Upper lobe of right lung (tissue), 1 donor: ENCODE results near the gene GRID1. TPM values are rescaled to one million over a fixed set of nuclear protein-coding genes. Genes with fewer than 3 reads are reported as not detected.
A peak's percentile ranks its signal among the peaks of the same experiment; 100 is the strongest.

Source experiments
- ATAC-seq: fragments of 200-7000 bp; cut with Tn5 transposase; one replicate; pipeline ENCODE4 v1.9.1; 2020; ENCODE audit warnings: mild to moderate bottlenecking, moderate library complexity
- DNase-seq: peaks from one replicate; pipeline ENCODE4 v3.0.0-alpha.2; 2020
- H3K27ac ChIP-seq: fragments of 200-600 bp; one replicate; pipeline ENCODE4 v1.8.0; 2022
- H3K27me3 ChIP-seq: fragments of 200-600 bp; one replicate; pipeline ENCODE4 v1.8.0; 2022; ENCODE audit warnings: mild to moderate bottlenecking
- H3K36me3 ChIP-seq: fragments of 200-600 bp; one replicate; pipeline ENCODE4 v1.8.0; 2022
- H3K4me1 ChIP-seq: fragments of 200-600 bp; one replicate; pipeline ENCODE4 v1.8.0; 2022
- H3K4me3 ChIP-seq: fragments of 200-600 bp; one replicate; pipeline ENCODE4 v1.8.0; 2022; ENCODE audit warnings: mild to moderate bottlenecking
- H3K9me3 ChIP-seq: fragments of 200-600 bp; one replicate; pipeline ENCODE4 v1.8.0; 2022
- intact Hi-C: fragments of 100-400 bp; cut with DNase I; formaldehyde crosslinking; loops from one replicate; pipeline ENCODE4 v1.11.0; 2022
- total RNA-seq: library from RNA; stranded (reverse); fragmentation: NEBNext Ultra II Directional; extraction: Animal tissue kit (Norgen Biotek cat#: 25700); gene quantifications from one replicate; pipeline ENCODE4 v1.2.1, GENCODE V29; 2021
- TF ChIP-seq, protein P1 (sequence below): fragments of 200-600 bp; IDR thresholded peaks from one replicate; pipeline ENCODE4 v1.8.0; 2022; ENCODE audit warnings: antibody characterized with exemption
- donor health status: DM: no; HTN: yes; CAD: no; lungs with severe emphysema.

Gene GRID1
- total RNA-seq, 1 donor from 2014 or later = 3.0 TPM

DNA sequence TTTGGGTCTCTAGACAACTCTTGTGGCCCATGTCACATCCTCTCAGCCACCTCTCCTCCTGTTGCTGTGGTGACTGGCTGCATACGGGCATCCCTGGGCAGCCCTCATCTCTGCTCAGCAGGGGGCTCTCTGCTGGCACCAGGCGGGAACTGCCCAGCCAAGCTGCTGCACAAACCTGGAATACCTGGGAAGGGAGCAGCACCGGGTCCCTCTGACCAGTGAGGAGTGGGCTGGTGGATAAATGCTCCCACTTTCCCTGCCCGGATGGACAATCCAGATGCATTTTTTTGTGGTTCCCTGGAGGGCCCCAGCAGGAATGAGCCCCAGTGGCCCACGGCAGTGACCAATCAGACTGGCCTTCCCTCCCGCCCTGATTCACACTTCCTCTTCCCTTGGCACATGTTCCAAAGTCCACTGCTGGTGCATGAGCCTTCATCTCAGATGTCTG, 21.9 kb downstream of the GRID1 start:
- DNase-seq = peak; percentile 55
- no peak overlapping the region for H3K4me3 ChIP-seq
- intact Hi-C loops = no loop called here
- ATAC-seq = no peak
- H3K4me1 ChIP-seq = no peaks in the 10 kb centered on the region
- no peaks in the 10 kb centered on the region for H3K36me3 ChIP-seq
- no peak overlapping the region for H3K27ac ChIP-seq
- no peaks in the 10 kb centered on the region for H3K9me3 ChIP-seq
- TF ChIP-seq, protein P1, sequence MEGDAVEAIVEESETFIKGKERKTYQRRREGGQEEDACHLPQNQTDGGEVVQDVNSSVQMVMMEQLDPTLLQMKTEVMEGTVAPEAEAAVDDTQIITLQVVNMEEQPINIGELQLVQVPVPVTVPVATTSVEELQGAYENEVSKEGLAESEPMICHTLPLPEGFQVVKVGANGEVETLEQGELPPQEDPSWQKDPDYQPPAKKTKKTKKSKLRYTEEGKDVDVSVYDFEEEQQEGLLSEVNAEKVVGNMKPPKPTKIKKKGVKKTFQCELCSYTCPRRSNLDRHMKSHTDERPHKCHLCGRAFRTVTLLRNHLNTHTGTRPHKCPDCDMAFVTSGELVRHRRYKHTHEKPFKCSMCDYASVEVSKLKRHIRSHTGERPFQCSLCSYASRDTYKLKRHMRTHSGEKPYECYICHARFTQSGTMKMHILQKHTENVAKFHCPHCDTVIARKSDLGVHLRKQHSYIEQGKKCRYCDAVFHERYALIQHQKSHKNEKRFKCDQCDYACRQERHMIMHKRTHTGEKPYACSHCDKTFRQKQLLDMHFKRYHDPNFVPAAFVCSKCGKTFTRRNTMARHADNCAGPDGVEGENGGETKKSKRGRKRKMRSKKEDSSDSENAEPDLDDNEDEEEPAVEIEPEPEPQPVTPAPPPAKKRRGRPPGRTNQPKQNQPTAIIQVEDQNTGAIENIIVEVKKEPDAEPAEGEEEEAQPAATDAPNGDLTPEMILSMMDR = no peak
- no peaks in the 10 kb centered on the region for H3K27me3 ChIP-seq

DNA sequence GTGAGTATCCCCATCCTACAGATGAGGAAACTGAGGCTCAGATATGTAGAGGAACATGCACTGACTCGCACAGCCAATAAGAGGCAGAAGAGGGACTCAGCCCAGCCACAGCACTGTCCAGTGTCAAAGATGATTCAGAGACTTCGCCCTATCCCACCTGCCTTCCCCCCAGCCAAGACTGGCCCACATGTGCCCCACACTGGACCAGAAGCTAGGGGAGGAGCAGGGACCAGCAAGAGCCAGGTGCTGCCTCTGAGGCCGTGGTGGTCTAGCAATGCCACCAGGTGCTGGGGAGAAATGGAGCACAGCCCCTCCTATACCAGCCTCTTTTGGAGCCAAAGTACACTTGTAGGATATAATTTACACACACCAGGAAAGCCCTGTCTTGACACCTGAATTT, 22.3 kb downstream of the GRID1 start:
- no peaks in the 10 kb centered on the region for H3K27me3 ChIP-seq
- TF ChIP-seq, protein P1 = no peak
- no peak overlapping the region for H3K4me3 ChIP-seq
- DNase-seq (peak; percentile 32), ATAC-seq (no peak)
- intact Hi-C loops = no loop called here
- H3K4me1 ChIP-seq = no peaks in the 10 kb centered on the region
- no peak overlapping the region for H3K27ac ChIP-seq
- H3K9me3 ChIP-seq = no peaks in the 10 kb centered on the region
- no peaks in the 10 kb centered on the region for H3K36me3 ChIP-seq

DNA sequence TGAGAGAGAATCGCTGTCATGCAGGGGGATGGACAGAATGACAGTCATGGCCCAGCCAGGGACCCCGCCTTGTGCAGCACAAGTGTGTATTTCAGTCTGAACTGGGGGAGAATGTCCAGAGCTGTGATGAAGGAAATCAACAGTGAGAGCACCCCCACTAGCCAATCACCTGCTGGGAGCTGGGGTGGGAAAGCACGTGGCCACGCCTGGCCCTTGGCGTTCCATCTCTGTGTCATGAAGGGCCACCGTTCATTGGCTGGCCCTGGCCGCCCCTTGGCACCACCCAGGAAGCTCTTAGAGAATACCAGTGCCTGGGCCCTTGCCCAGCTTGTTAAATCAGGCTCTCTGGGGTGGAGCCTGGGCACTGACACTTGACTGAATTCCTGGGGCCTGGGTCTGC, 22.8 kb downstream of the GRID1 start:
- peak; percentile 40 for ATAC-seq
- H3K27ac ChIP-seq = no peak overlapping the region
- H3K36me3 ChIP-seq = no peaks in the 10 kb centered on the region
- no peak overlapping the region for H3K4me3 ChIP-seq
- H3K4me1 ChIP-seq = no peaks in the 10 kb centered on the region
- intact Hi-C loops = no loop called here
- no peaks in the 10 kb centered on the region for H3K27me3 ChIP-seq
- TF ChIP-seq, protein P1 = no peak
- no peaks in the 10 kb centered on the region for H3K9me3 ChIP-seq
- DNase-seq = peak; percentile 72

DNA sequence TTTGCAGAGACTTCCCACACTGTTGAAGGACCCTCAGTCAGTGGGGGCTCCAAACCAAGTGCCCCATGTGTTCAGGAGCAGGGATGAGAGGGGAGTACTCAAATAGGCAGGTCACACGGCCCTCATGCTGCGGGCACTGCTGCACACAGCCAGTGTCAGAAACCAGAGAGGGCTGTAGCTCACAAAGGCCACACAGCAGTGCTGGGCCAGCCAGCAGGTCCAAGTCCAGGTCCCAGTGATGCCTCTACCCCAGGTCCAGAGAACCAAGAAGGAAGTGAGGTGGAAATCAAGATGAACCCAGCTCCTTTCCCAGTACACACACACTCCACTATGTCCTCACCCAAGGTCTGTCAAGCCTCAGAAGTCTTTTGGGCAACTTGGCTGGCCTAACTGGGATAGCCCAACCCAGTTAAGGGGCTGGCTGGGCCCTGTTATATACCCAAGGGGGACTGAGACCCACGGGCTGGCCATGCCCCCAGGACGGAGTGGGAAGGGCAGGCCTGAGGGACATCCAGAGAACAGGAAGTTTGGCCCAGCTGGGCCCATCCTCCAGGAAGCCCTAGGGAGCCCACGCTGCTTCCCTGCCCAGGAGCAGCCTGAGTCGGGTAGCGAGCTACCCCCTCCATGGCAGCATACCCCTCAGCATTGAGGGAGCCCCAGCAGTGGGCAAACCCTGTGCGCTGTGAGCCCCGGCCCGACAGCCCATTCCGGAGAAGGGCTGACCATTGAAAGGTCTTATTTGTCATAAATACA, 24.3 kb downstream of the GRID1 start:
- no peak overlapping the region for H3K4me3 ChIP-seq
- H3K4me1 ChIP-seq = no peaks in the 10 kb centered on the region
- no peak overlapping the region for H3K27ac ChIP-seq
- ATAC-seq (no peak), DNase-seq (peak; percentile 52)
- H3K9me3 ChIP-seq = no peaks in the 10 kb centered on the region
- TF ChIP-seq, protein P1 = no peak
- no peaks in the 10 kb centered on the region for H3K27me3 ChIP-seq
- H3K36me3 ChIP-seq = no peaks in the 10 kb centered on the region
- intact Hi-C loops = no loop called here

DNA sequence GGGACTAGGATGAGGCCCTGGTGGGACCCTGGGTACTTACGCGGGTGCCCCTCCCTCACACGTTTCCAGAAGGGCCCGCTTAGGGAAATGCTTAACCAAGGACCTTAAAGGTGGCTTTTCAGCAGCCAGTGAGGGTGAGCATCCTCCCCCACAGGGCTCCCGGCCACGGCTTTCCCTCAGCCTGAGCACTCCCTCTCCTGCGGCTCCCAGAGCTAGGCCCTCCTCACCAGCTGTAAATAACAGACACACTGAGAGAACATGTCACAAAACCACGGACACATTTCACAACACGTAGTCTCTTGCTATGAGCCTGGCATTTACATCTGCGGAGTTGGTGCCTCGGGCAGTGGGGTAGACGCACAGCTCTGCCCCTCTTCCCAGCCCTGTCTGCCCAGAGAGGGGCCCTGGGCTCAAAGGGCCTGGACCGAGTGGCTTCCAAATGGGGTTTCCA, 25.2 kb downstream of the GRID1 start:
- ATAC-seq = no peak
- Histone ChIP-seq H3K36me3 (no peaks in the 10 kb centered on the region), H3K9me3 (no peaks in the 10 kb centered on the region), H3K4me1 (no peaks in the 10 kb centered on the region), H3K27me3 (no peaks in the 10 kb centered on the region), H3K4me3 (no peak overlapping the region), H3K27ac (no peak overlapping the region)
- peak; percentile 28 for DNase-seq
- intact Hi-C loops = no loop called here
- TF ChIP-seq, protein P1 = no peak

DNA sequence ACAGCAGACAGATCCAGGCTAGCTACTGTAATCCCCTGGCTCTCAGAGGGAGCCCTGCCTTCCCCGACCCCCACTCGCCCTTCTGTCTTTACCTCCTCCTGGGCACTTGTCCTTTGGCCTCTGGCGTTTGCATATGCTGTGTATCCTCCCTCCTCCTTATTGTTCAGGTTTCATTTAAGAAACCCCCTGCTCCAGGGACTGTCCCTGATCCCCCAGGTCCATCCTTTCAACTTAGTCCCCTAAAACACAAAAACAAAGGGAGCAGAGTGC, 25.7 kb downstream of the GRID1 start:
- Histone ChIP-seq H3K4me3 (no peak overlapping the region), H3K27ac (no peak overlapping the region), H3K27me3 (no peaks in the 10 kb centered on the region), H3K9me3 (no peaks in the 10 kb centered on the region), H3K4me1 (no peaks in the 10 kb centered on the region), H3K36me3 (no peaks in the 10 kb centered on the region)
- TF ChIP-seq, protein P1 = no peak
- DNase-seq (no peak), ATAC-seq (no peak)
- intact Hi-C loops = no loop called here
